ENCODE results near the gene NADK2.

NADK2 gene

GRCh38 chr5:36276864-36277263, 35.1 kb upstream of the NADK2 start:
- in situ Hi-C loops (cut with MboI; ENCODE audit: low pct_unique_long_range_greater_than_20kb, low sequenced_read_pairs, unreplicated experiment): no loop called here
- TF ChIP-seq, protein P1, sequence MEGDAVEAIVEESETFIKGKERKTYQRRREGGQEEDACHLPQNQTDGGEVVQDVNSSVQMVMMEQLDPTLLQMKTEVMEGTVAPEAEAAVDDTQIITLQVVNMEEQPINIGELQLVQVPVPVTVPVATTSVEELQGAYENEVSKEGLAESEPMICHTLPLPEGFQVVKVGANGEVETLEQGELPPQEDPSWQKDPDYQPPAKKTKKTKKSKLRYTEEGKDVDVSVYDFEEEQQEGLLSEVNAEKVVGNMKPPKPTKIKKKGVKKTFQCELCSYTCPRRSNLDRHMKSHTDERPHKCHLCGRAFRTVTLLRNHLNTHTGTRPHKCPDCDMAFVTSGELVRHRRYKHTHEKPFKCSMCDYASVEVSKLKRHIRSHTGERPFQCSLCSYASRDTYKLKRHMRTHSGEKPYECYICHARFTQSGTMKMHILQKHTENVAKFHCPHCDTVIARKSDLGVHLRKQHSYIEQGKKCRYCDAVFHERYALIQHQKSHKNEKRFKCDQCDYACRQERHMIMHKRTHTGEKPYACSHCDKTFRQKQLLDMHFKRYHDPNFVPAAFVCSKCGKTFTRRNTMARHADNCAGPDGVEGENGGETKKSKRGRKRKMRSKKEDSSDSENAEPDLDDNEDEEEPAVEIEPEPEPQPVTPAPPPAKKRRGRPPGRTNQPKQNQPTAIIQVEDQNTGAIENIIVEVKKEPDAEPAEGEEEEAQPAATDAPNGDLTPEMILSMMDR (IDR thresholded peaks at IDR 0.05; ENCODE audit: extremely low read depth, insufficient read depth, missing control alignments): no peak
- DNase-seq (ENCODE audit: low spot score): no peak

DNA sequence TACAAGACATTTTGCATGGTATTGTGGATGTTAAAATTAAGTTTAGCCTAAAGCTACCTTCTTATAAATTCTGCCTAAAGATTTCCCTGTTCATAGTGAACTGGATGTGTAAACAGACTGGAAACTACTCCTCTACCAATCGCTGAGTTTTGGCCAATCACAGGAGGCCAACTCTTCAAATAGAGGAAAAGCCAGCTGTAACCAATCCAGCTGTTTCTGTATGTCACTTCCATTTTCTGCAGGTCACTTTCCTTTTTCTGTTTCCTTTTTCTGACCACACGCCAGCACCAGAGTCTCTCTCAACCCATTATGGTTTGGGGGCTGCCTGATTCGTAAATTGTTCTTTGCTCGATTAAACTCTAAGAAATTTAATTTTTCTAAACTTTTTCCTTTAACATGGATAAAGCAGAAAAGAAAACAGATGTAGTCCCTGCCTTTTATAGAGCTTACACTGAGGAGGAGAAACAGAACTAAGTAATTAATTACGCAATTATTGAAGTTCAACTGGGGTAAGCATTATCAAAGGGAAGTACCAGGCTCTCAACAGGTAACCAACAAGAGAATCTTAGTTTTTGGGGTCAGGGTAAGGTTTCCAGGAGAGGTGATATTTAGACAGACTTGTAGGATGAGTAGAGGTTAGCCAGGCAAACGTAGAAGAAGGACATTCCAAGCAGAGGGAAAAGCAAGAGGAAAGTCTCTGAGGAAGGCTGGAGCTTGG, 32.2 kb upstream of the NADK2 start:
- TF ChIP-seq, protein P1 (IDR thresholded peaks at IDR 0.05; ENCODE audit: extremely low read depth, insufficient read depth, missing control alignments): no peak
- no peak for DNase-seq (ENCODE audit: low spot score)
- in situ Hi-C loops (cut with MboI; ENCODE audit: low pct_unique_long_range_greater_than_20kb, low sequenced_read_pairs, unreplicated experiment): loop anchor here (25.0 kb wide), 1 partner anchor 413 kb away; no protein-coding TSS in a partner anchor

GRCh38 chr5:36272136-36272690, 30.5 kb upstream of the NADK2 start:
- DNase-seq (ENCODE audit: low spot score): no peak
- in situ Hi-C loops (cut with MboI; ENCODE audit: low pct_unique_long_range_greater_than_20kb, low sequenced_read_pairs, unreplicated experiment): loop anchor here (25.0 kb wide), 1 partner anchor 415 kb away; no protein-coding TSS in a partner anchor
- TF ChIP-seq, protein P1 (IDR thresholded peaks at IDR 0.05; ENCODE audit: extremely low read depth, insufficient read depth, missing control alignments): no peak

DNA sequence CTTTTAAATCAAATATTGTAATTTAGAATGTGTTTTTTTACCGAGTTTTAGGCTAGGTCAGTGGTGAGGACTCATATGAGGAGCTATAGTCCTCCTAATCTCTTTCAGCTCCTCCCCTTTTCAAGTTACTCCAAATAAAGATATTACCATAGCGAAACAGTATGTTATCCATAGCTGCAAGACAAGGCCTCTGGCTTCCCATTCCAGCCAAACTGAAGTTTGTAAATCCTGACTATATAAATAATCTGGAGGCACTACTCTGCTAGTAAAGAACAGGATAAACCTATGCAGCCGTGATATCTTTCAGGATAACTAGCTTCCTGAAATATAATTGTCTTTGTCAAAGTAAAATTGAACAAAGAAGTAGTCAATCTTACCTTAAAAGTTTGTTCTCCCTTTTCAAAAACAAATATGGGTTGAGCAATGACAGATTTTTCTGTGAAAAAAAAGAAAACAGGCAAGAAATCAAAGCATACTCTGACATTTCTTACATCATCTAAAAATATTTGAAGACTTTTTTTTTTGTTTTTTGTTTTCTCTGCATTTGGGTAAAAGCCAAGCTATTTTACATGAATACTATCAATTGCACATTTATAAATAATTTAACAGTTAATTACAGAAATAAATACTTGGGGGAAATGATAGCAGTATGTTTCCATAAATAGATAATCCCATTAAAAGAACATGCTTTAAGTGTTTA, 29.3 kb upstream of the NADK2 start:
- DNase-seq (ENCODE audit: low spot score): no peak
- TF ChIP-seq, protein P1 (IDR thresholded peaks at IDR 0.05; ENCODE audit: extremely low read depth, insufficient read depth, missing control alignments): no peak
- in situ Hi-C loops (cut with MboI; ENCODE audit: low pct_unique_long_range_greater_than_20kb, low sequenced_read_pairs, unreplicated experiment): loop anchor here (25.0 kb wide), 1 partner anchor 416 kb away; no protein-coding TSS in a partner anchor

DNA sequence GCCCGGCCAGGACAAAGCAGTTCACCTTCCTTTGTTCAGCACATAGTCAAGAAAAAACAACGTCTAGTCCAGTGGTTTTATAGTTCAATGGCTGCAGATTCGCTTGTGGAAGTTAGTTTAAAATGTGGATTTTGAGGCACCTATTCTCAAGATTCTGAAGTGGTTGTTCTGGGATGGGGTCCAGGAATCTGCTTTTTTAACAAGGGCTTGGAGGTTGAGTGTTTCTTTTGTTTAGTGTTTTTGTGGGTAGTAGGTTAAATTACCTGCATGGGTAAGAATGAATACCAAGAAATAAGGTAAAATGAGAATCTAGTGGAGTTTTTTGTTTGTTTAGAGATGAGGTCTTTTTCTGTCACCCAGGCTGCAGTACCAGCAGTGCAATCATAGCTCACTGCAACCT, 28.4 kb upstream of the NADK2 start:
- no peak for DNase-seq (ENCODE audit: low spot score)
- TF ChIP-seq, protein P1 (IDR thresholded peaks at IDR 0.05; ENCODE audit: extremely low read depth, insufficient read depth, missing control alignments): no peak
- in situ Hi-C loops (cut with MboI; ENCODE audit: low pct_unique_long_range_greater_than_20kb, low sequenced_read_pairs, unreplicated experiment): loop anchor here (25.0 kb wide), 1 partner anchor 417 kb away; no protein-coding TSS in a partner anchor

DNA sequence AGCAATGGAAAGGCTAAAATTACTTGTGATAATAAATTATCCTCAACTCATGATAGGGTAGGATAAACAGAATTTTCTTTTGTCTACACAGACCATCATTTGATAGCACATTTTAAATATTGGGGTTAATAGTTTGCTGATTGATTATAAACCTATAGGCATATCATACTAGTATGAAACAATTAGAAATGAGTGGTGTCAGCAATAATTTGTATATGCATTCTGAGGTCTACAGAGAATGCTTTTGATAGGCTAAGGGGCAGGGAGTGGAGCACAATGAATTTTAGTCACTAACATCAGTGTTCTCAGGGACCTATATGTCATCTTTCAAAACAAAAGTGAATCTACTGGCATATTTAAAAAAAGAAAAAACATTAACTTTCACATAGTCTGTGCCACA, 27.8 kb upstream of the NADK2 start:
- TF ChIP-seq, protein P1 (IDR thresholded peaks at IDR 0.05; ENCODE audit: extremely low read depth, insufficient read depth, missing control alignments): no peak
- DNase-seq (ENCODE audit: low spot score): no peak
- in situ Hi-C loops (cut with MboI; ENCODE audit: low pct_unique_long_range_greater_than_20kb, low sequenced_read_pairs, unreplicated experiment): loop anchor here (25.0 kb wide), 1 partner anchor 418 kb away; no protein-coding TSS in a partner anchor

Data from GM13977 (cell line).